GM18502 (cell line): ENCODE measurements around the gene HECA.
"Not testable (repeated sequence)": the region's sequence is repeated elsewhere in the genome, so short reads cannot be mapped to it uniquely, and the experiment has no call there.

Experiments
- ATAC-seq: cut with Tn5 transposase; IDR thresholded peaks from one replicate; pipeline ENCODE4 v1.9.1; 2021; ENCODE audit warnings: mild to moderate bottlenecking; ENCODE audit not compliant: unreplicated experiment, poor library complexity

The HECA gene

GRCh38 chr6:139135578-139136545, 982 bp downstream of the HECA start:
- peak; percentile 37 for ATAC-seq

GRCh38 chr6:139137706-139138105, 2.8 kb downstream of the HECA start:
- no peak for ATAC-seq

GRCh38 chr6:139140854-139141253, 6.0 kb downstream of the HECA start:
- ATAC-seq, result not testable (repeated sequence)

- no peak for ATAC-seq
Measured at GRCh38 chr6:139142262-139142661, 7.4 kb downstream of the HECA start.

- no peak for ATAC-seq
Measured at GRCh38 chr6:139143111-139143510, 8.2 kb downstream of the HECA start.

- ATAC-seq, result no peak
Measured at GRCh38 chr6:139144490-139145085, 9.7 kb downstream of the HECA start.

- no peak for ATAC-seq
Measured at GRCh38 chr6:139145661-139146060, 10.8 kb downstream of the HECA start.

- ATAC-seq, result peak; percentile 61
Measured at GRCh38 chr6:139146317-139146726, 11.4 kb downstream of the HECA start.

- no peak for ATAC-seq
Measured at GRCh38 chr6:139147628-139148027, 12.7 kb downstream of the HECA start.

- ATAC-seq, result no peak
Measured at GRCh38 chr6:139148557-139149235, 13.8 kb downstream of the HECA start.

GRCh38 chr6:139149383-139149782, 14.5 kb downstream of the HECA start:
- ATAC-seq, result no peak

GRCh38 chr6:139150920-139151319, 16.0 kb downstream of the HECA start:
- ATAC-seq, result no peak

- ATAC-seq, result no peak
Measured at GRCh38 chr6:139151425-139152087, 16.7 kb downstream of the HECA start.

GRCh38 chr6:139152088-139152891, 17.4 kb downstream of the HECA start:
- no peak for ATAC-seq

GRCh38 chr6:139152892-139153271, 18.0 kb downstream of the HECA start:
- ATAC-seq, result no peak

GRCh38 chr6:139153855-139154254, 19.0 kb downstream of the HECA start:
- no peak for ATAC-seq

GRCh38 chr6:139154881-139155547, 20.1 kb downstream of the HECA start:
- no peak for ATAC-seq

- ATAC-seq, result no peak
Measured at GRCh38 chr6:139156102-139156501, 21.2 kb downstream of the HECA start.

GRCh38 chr6:139156551-139156950, 21.7 kb downstream of the HECA start:
- ATAC-seq, result no peak
